ENCODE measurements around the gene MDM2.

Gene MDM2

GRCh38 chr12:68809190-68810026 is 1.4 kb downstream of the MDM2 start:
- TF ChIP-seq EP300 (IDR thresholded peaks at IDR 0.05; ENCODE audit: borderline replicate concordance) (no peak), USF1 (IDR thresholded peaks at IDR 0.05) (no peak), YY1 (IDR thresholded peaks at IDR 0.05; ENCODE audit: low read depth) (no peak), REST (IDR thresholded peaks at IDR 0.05; ENCODE audit: low read depth) (no peak), TAF1 (IDR thresholded peaks at IDR 0.05; ENCODE audit: low read depth) (no peak), CREB1 (IDR thresholded peaks at IDR 0.05; ENCODE audit: low read depth) (no peak), CEBPB (IDR thresholded peaks at IDR 0.05) (no peak), RAD21 (IDR thresholded peaks at IDR 0.05; ENCODE audit: low read depth) (no peak), EGR1 (IDR thresholded peaks at IDR 0.05) (no peak), FOXM1 (IDR thresholded peaks at IDR 0.05; ENCODE audit: borderline replicate concordance, low read depth) (no peak), TCF12 (IDR thresholded peaks at IDR 0.05; ENCODE audit: low read depth) (no peak), ZBTB7A (IDR thresholded peaks at IDR 0.05; ENCODE audit: low read depth) (no peak), TEAD4 (IDR thresholded peaks at IDR 0.05) (no peak), MAX (IDR thresholded peaks at IDR 0.05) (no peak), NFIC (IDR thresholded peaks at IDR 0.05) (no peak)

GRCh38 chr12:68812553-68813241 is 4.7 kb downstream of the MDM2 start:
- TF ChIP-seq ZBTB7A (IDR thresholded peaks at IDR 0.05; ENCODE audit: low read depth), result no peak
- TF ChIP-seq NFIC (IDR thresholded peaks at IDR 0.05), result no peak
- no peak for TF ChIP-seq RAD21 (IDR thresholded peaks at IDR 0.05; ENCODE audit: low read depth)
- TF ChIP-seq CEBPB (IDR thresholded peaks at IDR 0.05), result no peak
- no peak for TF ChIP-seq MAX (IDR thresholded peaks at IDR 0.05)
- TF ChIP-seq EP300 (IDR thresholded peaks at IDR 0.05; ENCODE audit: borderline replicate concordance), result no peak
- no peak for TF ChIP-seq TAF1 (IDR thresholded peaks at IDR 0.05; ENCODE audit: low read depth)
- no peak for TF ChIP-seq FOXM1 (IDR thresholded peaks at IDR 0.05; ENCODE audit: borderline replicate concordance, low read depth)

- TF ChIP-seq CREB1 (IDR thresholded peaks at IDR 0.05; ENCODE audit: low read depth) (no peak), REST (IDR thresholded peaks at IDR 0.05; ENCODE audit: low read depth) (no peak), TEAD4 (IDR thresholded peaks at IDR 0.05) (no peak), NFIC (IDR thresholded peaks at IDR 0.05) (no peak), USF1 (IDR thresholded peaks at IDR 0.05) (no peak)
Observed at GRCh38 chr12:68813242-68813593, 5.2 kb downstream of the MDM2 start.

GRCh38 chr12:68814490-68815231 is 6.7 kb downstream of the MDM2 start:
- TF ChIP-seq TAF1 (IDR thresholded peaks at IDR 0.05; ENCODE audit: low read depth), result no peak
- TF ChIP-seq TCF12 (IDR thresholded peaks at IDR 0.05; ENCODE audit: low read depth), result no peak
- TF ChIP-seq REST (IDR thresholded peaks at IDR 0.05; ENCODE audit: low read depth), result no peak
- no peak for TF ChIP-seq YY1 (IDR thresholded peaks at IDR 0.05; ENCODE audit: low read depth)
- TF ChIP-seq CEBPB (IDR thresholded peaks at IDR 0.05), result no peak
- no peak for TF ChIP-seq NFIC (IDR thresholded peaks at IDR 0.05)
- TF ChIP-seq RAD21 (IDR thresholded peaks at IDR 0.05; ENCODE audit: low read depth), result no peak
- TF ChIP-seq EP300 (IDR thresholded peaks at IDR 0.05; ENCODE audit: borderline replicate concordance), result no peak
- no peak for TF ChIP-seq USF1 (IDR thresholded peaks at IDR 0.05)
- no peak for TF ChIP-seq ZBTB7A (IDR thresholded peaks at IDR 0.05; ENCODE audit: low read depth)
- TF ChIP-seq FOXM1 (IDR thresholded peaks at IDR 0.05; ENCODE audit: borderline replicate concordance, low read depth), result no peak
- TF ChIP-seq EGR1 (IDR thresholded peaks at IDR 0.05), result no peak
- TF ChIP-seq MAX (IDR thresholded peaks at IDR 0.05), result no peak
- no peak for TF ChIP-seq TEAD4 (IDR thresholded peaks at IDR 0.05)
